WTC11 (cell line): ENCODE data around the gene MPST.

Experiments
- RELA ChIP-seq: sonication (generic); formaldehyde crosslinking; IDR thresholded peaks from 2 replicates; pipeline ENCODE4 v1.8.1; 2022; ENCODE audit warnings: missing genetic modification reagents, mild to moderate bottlenecking, borderline replicate concordance
- RORB ChIP-seq: fragments of 250-450 bp; sonication (Bioruptor Pico); IDR thresholded peaks from 2 replicates; pipeline ENCODE4 v1.9.0; 2021; ENCODE audit warnings: mild to moderate bottlenecking
- SP1 ChIP-seq: sonication (generic); formaldehyde crosslinking; conservative IDR thresholded peaks from 2 replicates; pipeline ENCODE4 v1.8.1; 2022; ENCODE audit warnings: missing genetic modification reagents
- ZNF138 ChIP-seq: sonication (generic); formaldehyde crosslinking; conservative IDR thresholded peaks from 2 replicates; pipeline ENCODE4 v1.8.1; 2022; ENCODE audit warnings: mild to moderate bottlenecking, moderate library complexity, missing genetic modification reagents
- ZNF232 ChIP-seq: sonication (generic); formaldehyde crosslinking; IDR thresholded peaks from 2 replicates; pipeline ENCODE4 v1.8.0; 2022; ENCODE audit warnings: mild to moderate bottlenecking, missing genetic modification reagents
- ZNF423 ChIP-seq: fragments of 250-450 bp; sonication (Bioruptor Pico); IDR thresholded peaks from 2 replicates; pipeline ENCODE4 v2.1.2; 2022; ENCODE audit warnings: mild to moderate bottlenecking, moderate library complexity
- TF ChIP-seq, protein P1 (sequence below): fragments of 200-600 bp; IDR thresholded peaks from 2 replicates; pipeline ENCODE4 v1.8.0; 2022; ENCODE audit warnings: antibody characterized with exemption
- TF ChIP-seq, protein P2 (sequence below): sonication (generic); formaldehyde crosslinking; IDR thresholded peaks from 2 replicates; pipeline ENCODE4 v1.8.0; 2022; ENCODE audit warnings: mild to moderate bottlenecking, missing genetic modification reagents
- TF ChIP-seq, protein P3 (sequence below): sonication (generic); formaldehyde crosslinking; IDR thresholded peaks from 2 replicates; pipeline ENCODE4 v1.8.0; 2022; ENCODE audit warnings: missing genetic modification reagents
- TF ChIP-seq, protein P4 (sequence below): sonication (generic); formaldehyde crosslinking; IDR thresholded peaks from 2 replicates; pipeline ENCODE4 v1.8.1; 2023; ENCODE audit warnings: mild to moderate bottlenecking, missing genetic modification reagents
- TF ChIP-seq, protein P5 (sequence below): sonication (generic); formaldehyde crosslinking; conservative IDR thresholded peaks from 2 replicates; pipeline ENCODE4 v1.8.1; 2022; ENCODE audit warnings: mild to moderate bottlenecking, missing genetic modification reagents

DNA sequence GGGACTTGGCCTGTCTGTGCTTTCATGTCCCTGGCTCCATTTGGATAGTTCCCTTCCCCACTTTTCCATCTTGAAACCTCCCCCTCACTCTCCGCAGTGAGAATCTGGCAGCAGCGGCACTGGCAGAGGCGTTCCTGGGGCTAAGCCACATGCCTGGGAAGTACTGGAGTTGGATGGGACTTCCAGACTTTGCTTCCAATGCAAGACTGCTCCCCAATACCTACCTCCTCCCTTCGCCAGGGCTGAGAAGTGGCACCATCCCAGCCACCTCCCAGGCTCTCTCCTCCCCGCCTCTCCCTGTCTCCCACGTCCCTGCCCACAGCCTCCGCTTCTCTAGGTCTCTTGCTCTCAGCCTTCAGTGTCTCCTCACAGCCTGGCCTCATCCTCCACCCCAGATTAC is 16.9 kb upstream of the MPST start:
- TF ChIP-seq, protein P1, sequence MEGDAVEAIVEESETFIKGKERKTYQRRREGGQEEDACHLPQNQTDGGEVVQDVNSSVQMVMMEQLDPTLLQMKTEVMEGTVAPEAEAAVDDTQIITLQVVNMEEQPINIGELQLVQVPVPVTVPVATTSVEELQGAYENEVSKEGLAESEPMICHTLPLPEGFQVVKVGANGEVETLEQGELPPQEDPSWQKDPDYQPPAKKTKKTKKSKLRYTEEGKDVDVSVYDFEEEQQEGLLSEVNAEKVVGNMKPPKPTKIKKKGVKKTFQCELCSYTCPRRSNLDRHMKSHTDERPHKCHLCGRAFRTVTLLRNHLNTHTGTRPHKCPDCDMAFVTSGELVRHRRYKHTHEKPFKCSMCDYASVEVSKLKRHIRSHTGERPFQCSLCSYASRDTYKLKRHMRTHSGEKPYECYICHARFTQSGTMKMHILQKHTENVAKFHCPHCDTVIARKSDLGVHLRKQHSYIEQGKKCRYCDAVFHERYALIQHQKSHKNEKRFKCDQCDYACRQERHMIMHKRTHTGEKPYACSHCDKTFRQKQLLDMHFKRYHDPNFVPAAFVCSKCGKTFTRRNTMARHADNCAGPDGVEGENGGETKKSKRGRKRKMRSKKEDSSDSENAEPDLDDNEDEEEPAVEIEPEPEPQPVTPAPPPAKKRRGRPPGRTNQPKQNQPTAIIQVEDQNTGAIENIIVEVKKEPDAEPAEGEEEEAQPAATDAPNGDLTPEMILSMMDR = no peak
- TF ChIP-seq ZNF232 (CRISPR knock-in tag) = no peak
- TF ChIP-seq RELA = no peak
- TF ChIP-seq RORB (CRISPR knock-in tag) = no peak
- no peak for TF ChIP-seq ZNF423 (CRISPR knock-in tag)
- TF ChIP-seq, protein P2, sequence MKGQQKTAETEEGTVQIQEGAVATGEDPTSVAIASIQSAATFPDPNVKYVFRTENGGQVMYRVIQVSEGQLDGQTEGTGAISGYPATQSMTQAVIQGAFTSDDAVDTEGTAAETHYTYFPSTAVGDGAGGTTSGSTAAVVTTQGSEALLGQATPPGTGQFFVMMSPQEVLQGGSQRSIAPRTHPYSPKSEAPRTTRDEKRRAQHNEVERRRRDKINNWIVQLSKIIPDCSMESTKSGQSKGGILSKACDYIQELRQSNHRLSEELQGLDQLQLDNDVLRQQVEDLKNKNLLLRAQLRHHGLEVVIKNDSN (CRISPR knock-in tag) = no peak
- TF ChIP-seq SP1 (CRISPR knock-in tag) = no peak
- TF ChIP-seq, protein P3, sequence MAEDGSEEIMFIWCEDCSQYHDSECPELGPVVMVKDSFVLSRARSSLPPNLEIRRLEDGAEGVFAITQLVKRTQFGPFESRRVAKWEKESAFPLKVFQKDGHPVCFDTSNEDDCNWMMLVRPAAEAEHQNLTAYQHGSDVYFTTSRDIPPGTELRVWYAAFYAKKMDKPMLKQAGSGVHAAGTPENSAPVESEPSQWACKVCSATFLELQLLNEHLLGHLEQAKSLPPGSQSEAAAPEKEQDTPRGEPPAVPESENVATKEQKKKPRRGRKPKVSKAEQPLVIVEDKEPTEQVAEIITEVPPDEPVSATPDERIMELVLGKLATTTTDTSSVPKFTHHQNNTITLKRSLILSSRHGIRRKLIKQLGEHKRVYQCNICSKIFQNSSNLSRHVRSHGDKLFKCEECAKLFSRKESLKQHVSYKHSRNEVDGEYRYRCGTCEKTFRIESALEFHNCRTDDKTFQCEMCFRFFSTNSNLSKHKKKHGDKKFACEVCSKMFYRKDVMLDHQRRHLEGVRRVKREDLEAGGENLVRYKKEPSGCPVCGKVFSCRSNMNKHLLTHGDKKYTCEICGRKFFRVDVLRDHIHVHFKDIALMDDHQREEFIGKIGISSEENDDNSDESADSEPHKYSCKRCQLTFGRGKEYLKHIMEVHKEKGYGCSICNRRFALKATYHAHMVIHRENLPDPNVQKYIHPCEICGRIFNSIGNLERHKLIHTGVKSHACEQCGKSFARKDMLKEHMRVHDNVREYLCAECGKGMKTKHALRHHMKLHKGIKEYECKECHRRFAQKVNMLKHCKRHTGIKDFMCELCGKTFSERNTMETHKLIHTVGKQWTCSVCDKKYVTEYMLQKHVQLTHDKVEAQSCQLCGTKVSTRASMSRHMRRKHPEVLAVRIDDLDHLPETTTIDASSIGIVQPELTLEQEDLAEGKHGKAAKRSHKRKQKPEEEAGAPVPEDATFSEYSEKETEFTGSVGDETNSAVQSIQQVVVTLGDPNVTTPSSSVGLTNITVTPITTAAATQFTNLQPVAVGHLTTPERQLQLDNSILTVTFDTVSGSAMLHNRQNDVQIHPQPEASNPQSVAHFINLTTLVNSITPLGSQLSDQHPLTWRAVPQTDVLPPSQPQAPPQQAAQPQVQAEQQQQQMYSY (CRISPR knock-in tag) = no peak
- TF ChIP-seq, protein P4, sequence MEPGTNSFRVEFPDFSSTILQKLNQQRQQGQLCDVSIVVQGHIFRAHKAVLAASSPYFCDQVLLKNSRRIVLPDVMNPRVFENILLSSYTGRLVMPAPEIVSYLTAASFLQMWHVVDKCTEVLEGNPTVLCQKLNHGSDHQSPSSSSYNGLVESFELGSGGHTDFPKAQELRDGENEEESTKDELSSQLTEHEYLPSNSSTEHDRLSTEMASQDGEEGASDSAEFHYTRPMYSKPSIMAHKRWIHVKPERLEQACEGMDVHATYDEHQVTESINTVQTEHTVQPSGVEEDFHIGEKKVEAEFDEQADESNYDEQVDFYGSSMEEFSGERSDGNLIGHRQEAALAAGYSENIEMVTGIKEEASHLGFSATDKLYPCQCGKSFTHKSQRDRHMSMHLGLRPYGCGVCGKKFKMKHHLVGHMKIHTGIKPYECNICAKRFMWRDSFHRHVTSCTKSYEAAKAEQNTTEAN = no peak
- TF ChIP-seq, protein P5, sequence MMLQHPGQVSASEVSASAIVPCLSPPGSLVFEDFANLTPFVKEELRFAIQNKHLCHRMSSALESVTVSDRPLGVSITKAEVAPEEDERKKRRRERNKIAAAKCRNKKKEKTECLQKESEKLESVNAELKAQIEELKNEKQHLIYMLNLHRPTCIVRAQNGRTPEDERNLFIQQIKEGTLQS (CRISPR knock-in tag) = no peak
- no peak for TF ChIP-seq ZNF138
